A549 (cell line): ENCODE results near the gene TCP10L. TPM values are rescaled to one million over a fixed set of nuclear protein-coding genes. Genes with fewer than 3 reads are reported as not detected.
A peak's percentile ranks its signal among the peaks of the same experiment; 100 is the strongest.

Experiments
- ATAC-seq, 2 experiments: fragments of 200-7000 bp in 1 of 2; fragments of >200 bp in 1 of 2; cut with Nextera tagmentation in 1 of 2; cut with Tn5 transposase in 1 of 2; 3 replicates each; pipeline versions ENCODE4 v1.8.0 to v1.9.1; 2018 to 2020; ENCODE audit warnings: mild to moderate bottlenecking in 1 of 2, moderate library complexity in 1 of 2
- CTCF ChIA-PET: fragments of 300-600 bp; sonication (Branson Sonifier 250); formaldehyde crosslinking; extraction: SDS; loops from one replicate; lab custom pipeline; 2021; ENCODE audit warnings: antibody characterized with exemption, inconsistent platforms; lab: Yijun Ruan, JAX
- POLR2A ChIA-PET: fragments of 350-600 bp; formaldehyde crosslinking; extraction: SDS; loops from one replicate; lab custom pipeline; 2021; ENCODE audit warnings: antibody characterized with exemption, inconsistent platforms; lab: Yijun Ruan, JAX
- DNase-seq, 2 experiments: peaks; one replicate each; pipeline versions ENCODE4 v3.0.0 to v3.0.0-alpha.2; 2011 to 2016; ENCODE audit warnings: low read depth in 1 of 2, low spot score in 1 of 2
- FAIRE-seq: peaks from 2 replicates; lab custom pipeline; 2011; peaks lifted over from hg19 to GRCh38; lab: Jason Lieb, UNC
- H3K27ac ChIP-seq, 2 experiments: fragments of >200 bp; sonication (Bioruptor Twin); formaldehyde crosslinking; 3 replicates each; pipeline ENCODE4 v1.5.1; 2016 to 2017
- H3K4me1 ChIP-seq: fragments of >200 bp; sonication (Bioruptor Twin); formaldehyde crosslinking; 3 replicates; pipeline ENCODE4 v1.6.1; 2016
- H3K4me2 ChIP-seq: fragments of >200 bp; sonication (Bioruptor Twin); formaldehyde crosslinking; 3 replicates; pipeline ENCODE4 v1.6.1; 2016
- H3K4me3 ChIP-seq: fragments of >200 bp; sonication (Bioruptor Twin); formaldehyde crosslinking; 3 replicates; pipeline ENCODE4 v1.5.1; 2016
- H3K9me3 ChIP-seq: fragments of >200 bp; sonication (Bioruptor Twin); formaldehyde crosslinking; 3 replicates; pipeline ENCODE4 v1.6.1; 2016
- BCL3 ChIP-seq: fragments of >200 bp; sonication (Bioruptor Twin); formaldehyde crosslinking; IDR thresholded peaks from 3 replicates; pipeline ENCODE4 v1.6.1; 2016
- CBX8 ChIP-seq: fragments of 200-600 bp; sonication (generic); IDR thresholded peaks from 2 replicates; pipeline ENCODE4 v1.6.1; 2016
- CHD4 ChIP-seq: fragments of 200-600 bp; sonication (generic); IDR thresholded peaks from 2 replicates; pipeline ENCODE4 v1.6.1; 2016; ENCODE audit warnings: antibody characterized with exemption, mild to moderate bottlenecking, borderline replicate concordance
- CTCF ChIP-seq: fragments of >200 bp; sonication (Bioruptor Twin); formaldehyde crosslinking; IDR thresholded peaks from 3 replicates; pipeline ENCODE4 v1.5.1; 2016
- ELK1 ChIP-seq: fragments of 150-350 bp; IDR thresholded peaks from 2 replicates; pipeline ENCODE4 v1.6.1; 2014; ENCODE audit warnings: low read depth, mild to moderate bottlenecking, low read length
- FOSB ChIP-seq: fragments of 250-450 bp; sonication (Bioruptor Pico); IDR thresholded peaks from 2 replicates; pipeline ENCODE4 v1.5.0; 2020; ENCODE audit warnings: mild to moderate bottlenecking, moderate library complexity
- HDAC2 ChIP-seq: fragments of 200-600 bp; sonication (generic); IDR thresholded peaks from 2 replicates; pipeline ENCODE4 v1.6.1; 2016
- HES2 ChIP-seq: fragments of >200 bp; sonication (Bioruptor Twin); formaldehyde crosslinking; IDR thresholded peaks from 2 replicates; pipeline ENCODE4 v1.6.1; 2016
- HEYL ChIP-seq: fragments of 250-450 bp; sonication (Bioruptor Pico); IDR thresholded peaks from 2 replicates; pipeline ENCODE4 v1.8.0; 2021; ENCODE audit warnings: mild to moderate bottlenecking, moderate library complexity
- HOXB13 ChIP-seq: fragments of 250-450 bp; sonication (Bioruptor Pico); IDR thresholded peaks from 2 replicates; pipeline ENCODE4 v1.5.0; 2020; ENCODE audit warnings: low read depth, mild to moderate bottlenecking, moderate library complexity
- HOXB5 ChIP-seq: fragments of 250-450 bp; sonication (Bioruptor Pico); IDR thresholded peaks from 2 replicates; pipeline ENCODE4 v1.5.0; 2020; ENCODE audit warnings: mild to moderate bottlenecking, moderate library complexity
- JUN ChIP-seq, 2 experiments: fragments of >200 bp; sonication (Bioruptor Twin); formaldehyde crosslinking; IDR thresholded peaks; 2 replicates in 1 of 2; 3 replicates in 1 of 2; pipeline ENCODE4 v1.6.1; 2016 to 2017
- KDM5A ChIP-seq: fragments of 200-600 bp; sonication (generic); IDR thresholded peaks from 2 replicates; pipeline ENCODE4 v1.6.1; 2016; ENCODE audit warnings: antibody characterized with exemption, mild to moderate bottlenecking
- MAFK ChIP-seq: fragments of 450-650 bp; IDR thresholded peaks from 2 replicates; pipeline ENCODE4 v1.6.1; 2014; ENCODE audit not compliant: partially characterized antibody
- MAX ChIP-seq: IDR thresholded peaks from 2 replicates; pipeline ENCODE4 v1.6.1; 2012
- MAZ ChIP-seq: fragments of 150-350 bp; IDR thresholded peaks from 2 replicates; pipeline ENCODE4 v1.6.1; 2014; ENCODE audit warnings: antibody characterized with exemption, low read depth, low read length, borderline replicate concordance
- MYC ChIP-seq: IDR thresholded peaks from 2 replicates; pipeline ENCODE4 v1.6.1; 2012; ENCODE audit warnings: mild to moderate bottlenecking, inconsistent platforms, low read length, improper control_type of control experiment, borderline replicate concordance
- PBX3 ChIP-seq: IDR thresholded peaks from 2 replicates; pipeline ENCODE4 v1.6.1; 2012
- PHF8 ChIP-seq: fragments of 200-600 bp; sonication (generic); IDR thresholded peaks from 2 replicates; pipeline ENCODE4 v1.6.1; 2016; ENCODE audit warnings: low read depth, mild to moderate bottlenecking, antibody characterized with exemption, moderate library complexity, borderline replicate concordance
- RAD21 ChIP-seq, 2 experiments: fragments of >200 bp in 1 of 2; sonication (Bioruptor Twin) in 1 of 2; formaldehyde crosslinking in 1 of 2; IDR thresholded peaks in 1 of 2; conservative IDR thresholded peaks in 1 of 2; 2 replicates in 1 of 2; 3 replicates in 1 of 2; pipeline ENCODE4 v1.6.1; 2012 to 2018; ENCODE audit warnings: inconsistent platforms in 1 of 2
- RCOR1 ChIP-seq: fragments of 150-350 bp; IDR thresholded peaks from 2 replicates; pipeline ENCODE4 v1.6.1; 2014; ENCODE audit warnings: antibody characterized with exemption, low read length, low read depth
- RFX5 ChIP-seq: fragments of 450-650 bp; IDR thresholded peaks from 2 replicates; pipeline ENCODE4 v1.7.1; 2014; ENCODE audit warnings: antibody characterized with exemption, mild to moderate bottlenecking, moderate library complexity
- RNF2 ChIP-seq: fragments of 200-600 bp; sonication (generic); IDR thresholded peaks from 2 replicates; pipeline ENCODE4 v1.6.1; 2016; ENCODE audit warnings: low read depth, mild to moderate bottlenecking, antibody characterized with exemption, moderate library complexity, borderline replicate concordance
- SMC3 ChIP-seq: fragments of >200 bp; sonication (Bioruptor Twin); formaldehyde crosslinking; IDR thresholded peaks from 3 replicates; pipeline ENCODE4 v1.6.1; 2018; ENCODE audit warnings: inconsistent platforms
- TFCP2L1 ChIP-seq: fragments of 250-450 bp; sonication (Bioruptor Pico); IDR thresholded peaks from 2 replicates; pipeline ENCODE4 v1.5.0; 2021; ENCODE audit warnings: mild to moderate bottlenecking
- TP53 ChIP-seq: fragments of 250-450 bp; sonication (Bioruptor Pico); IDR thresholded peaks from 2 replicates; pipeline ENCODE4 v1.5.0; 2021; ENCODE audit warnings: mild to moderate bottlenecking, moderate library complexity
- USF2 ChIP-seq: fragments of 450-650 bp; IDR thresholded peaks from 2 replicates; pipeline ENCODE4 v1.6.1; 2014; ENCODE audit warnings: antibody characterized with exemption
- ZNF302 ChIP-seq: fragments of 250-450 bp; sonication (Bioruptor Pico); IDR thresholded peaks from 2 replicates; pipeline ENCODE4 v1.9.0; 2021; ENCODE audit warnings: inconsistent platforms, mild to moderate bottlenecking, moderate library complexity
- ZSCAN20 ChIP-seq: fragments of 250-450 bp; sonication (Bioruptor Pico); IDR thresholded peaks from 2 replicates; pipeline ENCODE4 v1.8.0; 2022; ENCODE audit warnings: mild to moderate bottlenecking, moderate library complexity
- WGBS: methylation state at CpG from one replicate; pipeline ENCODE4 v1.1.6; 2017; ENCODE audit errors: missing lambda C conversion rate; 5-methylcytosine and 5-hydroxymethylcytosine counted together
- polyA plus RNA-seq, 4 experiments: library from polyadenylated mRNA; depleted of rRNA in 3 of 4; stranded (reverse); fragments of >200 nt; fragmentation: RNase III in 1 of 4; extraction: RNeasy Plus Mini Kit Qiagen cat#74134 plus additional on column Dnase treatment in 1 of 4; gene quantifications; 2 replicates in 3 of 4; 3 replicates in 1 of 4; pipeline ENCODE4 v1.2.3, GENCODE V29; 2011 to 2017

The TCP10L gene
- polyA plus RNA-seq, 2 of the 4 experiments (the other 2 are of a cell fraction): 0.62 to 1.2 TPM

- H3K9me3 ChIP-seq: peaks cover 12% of the 10 kb centered on the region; the same call in 2 of the 3 replicates
- 0 out of 3 replicates have a peak, but pooled peaks cover 8% of the 10 kb centered on the region for H3K4me1 ChIP-seq
- peak; percentile 66 to 80 for DNase-seq
- H3K27ac ChIP-seq: peak overlapping the region; percentile 94 to 95
- POLR2A ChIA-PET: interaction anchor here (0.5 to 0.7 kb wide), 2 partner anchors 32 to 440 kb away, joined by 3 read pairs; no protein-coding TSS in a partner anchor
- WGBS: 12% methylated on average over 29 of the region's 61 CpGs
- CTCF ChIA-PET: interaction anchor here (0.5 to 5.1 kb wide), 35 partner anchors 10 to 837 kb away, joined by 3 to 18 read pairs (median 3); partner anchors contain the start of genes EVA1C, TCP10L and URB1
- no peak for FAIRE-seq
- ATAC-seq: peak; percentile 97 to 98
- H3K4me2 ChIP-seq: peak overlapping the region; percentile 73
- H3K4me3 ChIP-seq: peak overlapping the region; percentile 66
- TF ChIP-seq RFX5 (no peak), HEYL (CRISPR knock-in tag) (no peak), CBX8 (no peak), HES2 (no peak), HOXB5 (CRISPR knock-in tag) (no peak), KDM5A (no peak), TP53 (CRISPR knock-in tag) (no peak), ZNF302 (CRISPR knock-in tag) (no peak), FOSB (no peak), USF2 (no peak), SMC3 (peak; percentile 60), RCOR1 (no peak), RAD21 (conservative IDR thresholded peaks at IDR 0.05 in 1 of 2, IDR thresholded peaks at IDR 0.05 in 1 of 2) (peak; percentile 49 to 57), MAX (peak; percentile 73), CTCF (peak; percentile 76), MAZ (no peak), PBX3 (no peak), PHF8 (no peak), MYC (no peak), MAFK (no peak), HOXB13 (CRISPR knock-in tag) (no peak), ELK1 (no peak), BCL3 (no peak), CHD4 (no peak), ZSCAN20 (CRISPR knock-in tag) (no peak), HDAC2 (no peak), JUN (IDR thresholded peaks at IDR 0.05) (no peak; a peak in 1 of 5 replicates), TFCP2L1 (CRISPR knock-in tag) (no peak), RNF2 (no peak)
Observed at GRCh38 chr21:32569261-32570230, 15.8 kb downstream of the TCP10L start.
